HUDEP-2 (cell line): ENCODE data around the gene GEMIN2.
A peak's percentile ranks its signal among the peaks of the same experiment; 100 is the strongest.
"Not testable (repeated sequence)": the region's sequence is repeated elsewhere in the genome, so short reads cannot be mapped to it uniquely, and the experiment has no call there.

Source experiments
- DNase-seq, 76 experiments: peaks; one replicate each; lab custom pipeline; 2025; ENCODE audit not compliant: unreplicated experiment in 76 of 76; lab: John Stamatoyannopoulos, UW

Gene GEMIN2

DNA sequence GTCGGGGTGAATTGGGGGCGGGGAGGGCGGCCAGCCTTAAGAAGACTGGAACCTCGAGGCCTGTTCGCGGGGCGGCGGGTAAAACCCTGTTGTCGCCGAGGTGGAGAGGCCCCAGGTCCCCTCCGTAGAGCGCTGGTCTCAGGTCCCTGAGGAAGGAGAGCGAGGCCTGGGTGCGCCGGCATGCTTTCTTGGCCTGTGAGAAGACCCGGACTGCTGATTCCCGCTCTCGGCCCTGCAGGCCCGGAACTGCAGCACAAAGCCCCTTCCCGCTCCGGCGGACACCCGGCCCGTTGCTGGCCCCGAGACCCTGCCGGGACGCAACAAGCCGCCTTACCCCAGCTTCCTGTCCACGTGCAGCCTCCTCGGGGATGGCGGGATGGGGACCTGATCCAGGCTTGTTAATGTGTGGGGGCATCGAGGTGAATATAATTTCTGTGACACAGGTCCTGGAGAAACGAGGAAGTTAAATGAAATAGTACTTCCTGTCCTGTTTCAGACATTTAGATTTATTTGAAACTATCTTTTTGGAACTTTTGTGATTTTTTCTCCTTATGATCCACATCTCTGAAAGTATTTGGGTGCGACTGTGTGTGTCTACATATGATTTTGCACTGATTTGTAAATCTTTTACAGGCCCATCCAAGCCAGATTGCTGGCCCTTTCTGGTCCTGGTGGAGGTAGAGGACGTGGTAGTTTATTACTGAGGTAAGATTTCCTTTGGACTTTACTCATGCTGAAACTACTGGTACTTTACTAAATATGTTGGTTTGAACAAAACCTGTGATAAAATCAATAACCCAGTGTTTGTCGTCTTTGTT, 61.5 kb downstream of the GEMIN2 start:
- peak in 19 of 76 experiments; percentile 4 to 54 (median 33) for DNase-seq

DNA sequence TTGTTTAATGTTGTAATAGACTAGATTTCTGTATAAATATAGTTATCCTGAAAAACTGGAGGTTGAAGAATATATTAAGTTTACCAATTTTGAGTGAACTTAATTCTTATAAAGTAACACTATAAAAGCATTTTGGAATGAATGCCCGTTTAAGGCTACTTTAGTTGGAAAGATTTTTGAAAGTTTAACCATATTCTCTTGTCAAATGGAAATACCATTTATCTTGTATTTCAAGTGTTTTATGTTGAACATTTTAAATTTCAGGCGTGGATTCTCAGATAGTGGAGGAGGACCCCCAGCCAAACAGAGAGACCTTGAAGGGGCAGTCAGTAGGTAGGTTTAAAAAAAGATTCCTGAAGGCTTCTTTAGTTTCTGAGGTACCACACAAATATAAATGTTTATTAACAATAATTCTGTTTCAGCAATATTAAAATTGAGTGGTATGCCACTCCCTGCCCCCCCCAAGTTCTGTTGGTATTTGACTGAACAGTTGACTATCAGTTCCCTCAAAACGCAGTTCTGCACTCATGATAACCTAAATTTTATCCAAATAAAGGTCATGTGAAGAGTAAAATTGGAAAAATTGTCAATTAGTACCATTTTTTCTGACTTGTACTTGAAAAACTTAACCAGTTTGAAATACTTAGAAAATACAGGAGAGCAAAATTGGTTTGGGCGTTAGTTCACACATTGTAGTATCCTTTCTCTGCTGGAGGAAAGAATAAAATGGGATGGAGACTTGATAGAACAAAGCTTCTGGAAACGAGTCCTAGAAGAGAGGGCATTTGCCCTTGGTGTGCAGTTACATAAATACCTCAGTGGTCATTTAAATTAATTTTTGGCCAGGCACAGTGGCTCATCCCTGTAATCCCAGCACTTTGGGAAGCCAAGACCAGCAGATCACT, 62.4 kb downstream of the GEMIN2 start:
- DNase-seq, result no peak

DNA sequence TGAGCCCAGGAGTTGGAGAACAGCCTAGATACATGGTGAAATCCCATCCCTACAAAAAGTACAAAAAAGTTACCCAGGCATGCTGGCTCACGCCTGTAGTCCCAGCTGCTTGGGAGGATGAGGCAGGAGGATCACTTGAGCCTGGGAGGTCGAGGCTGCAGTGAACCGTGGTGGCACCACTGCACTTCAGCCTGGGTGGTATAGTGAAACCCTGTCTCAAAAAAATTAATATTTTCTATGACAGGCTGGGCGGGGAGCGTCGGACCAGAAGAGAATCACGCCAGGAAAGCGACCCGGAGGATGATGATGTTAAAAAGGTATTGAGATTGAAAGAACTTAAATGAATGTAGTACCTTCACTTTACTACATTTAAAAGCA, 63.0 kb downstream of the GEMIN2 start:
- DNase-seq, result peak in 1 of 76 experiments; percentile 4

DNA sequence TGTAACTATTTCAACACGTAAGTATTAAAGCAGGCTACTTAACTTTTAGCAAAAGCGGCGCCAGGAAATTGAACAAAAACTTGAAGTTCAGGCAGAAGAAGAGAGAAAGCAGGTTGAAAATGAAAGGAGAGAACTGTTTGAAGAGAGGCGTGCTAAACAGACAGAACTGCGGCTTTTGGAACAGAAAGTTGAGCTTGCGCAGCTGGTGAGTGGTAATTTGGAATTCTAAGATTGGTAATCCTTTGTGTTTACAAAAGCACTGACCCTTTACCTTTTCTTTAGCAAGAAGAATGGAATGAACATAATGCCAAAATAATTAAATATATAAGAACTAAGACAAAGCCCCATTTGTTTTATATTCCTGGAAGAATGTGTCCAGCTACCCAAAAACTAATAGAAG, 64.9 kb downstream of the GEMIN2 start:
- no peak for DNase-seq

DNA sequence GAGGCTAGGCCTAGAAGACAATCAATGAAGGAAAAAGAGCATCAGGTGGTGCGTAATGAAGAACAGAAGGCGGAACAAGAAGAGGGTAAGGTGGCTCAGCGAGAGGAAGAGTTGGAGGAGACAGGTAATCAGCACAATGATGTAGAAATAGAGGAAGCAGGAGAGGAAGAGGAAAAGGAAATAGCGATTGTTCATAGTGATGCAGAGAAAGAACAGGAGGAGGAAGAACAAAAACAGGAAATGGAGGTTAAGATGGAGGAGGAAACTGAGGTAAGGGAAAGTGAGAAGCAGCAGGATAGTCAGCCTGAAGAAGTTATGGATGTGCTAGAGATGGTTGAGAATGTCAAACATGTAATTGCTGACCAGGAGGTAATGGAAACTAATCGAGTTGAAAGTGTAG, 66.4 kb downstream of the GEMIN2 start:
- no peak for DNase-seq

DNA sequence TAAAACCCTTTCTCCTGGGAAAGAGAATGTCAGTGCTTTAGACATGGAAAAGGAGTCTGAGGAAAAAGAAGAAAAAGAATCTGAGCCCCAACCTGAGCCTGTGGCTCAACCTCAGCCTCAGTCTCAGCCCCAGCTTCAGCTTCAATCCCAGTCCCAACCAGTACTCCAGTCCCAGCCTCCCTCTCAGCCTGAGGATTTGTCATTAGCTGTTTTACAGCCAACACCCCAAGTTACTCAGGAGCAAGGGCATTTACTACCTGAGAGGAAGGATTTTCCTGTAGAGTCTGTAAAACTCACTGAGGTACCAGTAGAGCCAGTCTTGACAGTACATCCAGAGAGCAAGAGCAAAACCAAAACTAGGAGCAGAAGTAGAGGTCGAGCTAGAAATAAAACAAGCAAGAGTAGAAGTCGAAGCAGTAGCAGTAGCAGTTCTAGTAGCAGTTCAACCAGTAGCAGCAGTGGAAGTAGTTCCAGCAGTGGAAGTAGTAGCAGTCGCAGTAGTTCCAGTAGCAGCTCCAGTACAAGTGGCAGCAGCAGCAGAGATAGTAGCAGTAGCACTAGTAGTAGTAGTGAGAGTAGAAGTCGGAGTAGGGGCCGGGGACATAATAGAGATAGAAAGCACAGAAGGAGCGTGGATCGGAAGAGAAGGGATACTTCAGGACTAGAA, 67.0 kb downstream of the GEMIN2 start:
- DNase-seq, result no peak

DNA sequence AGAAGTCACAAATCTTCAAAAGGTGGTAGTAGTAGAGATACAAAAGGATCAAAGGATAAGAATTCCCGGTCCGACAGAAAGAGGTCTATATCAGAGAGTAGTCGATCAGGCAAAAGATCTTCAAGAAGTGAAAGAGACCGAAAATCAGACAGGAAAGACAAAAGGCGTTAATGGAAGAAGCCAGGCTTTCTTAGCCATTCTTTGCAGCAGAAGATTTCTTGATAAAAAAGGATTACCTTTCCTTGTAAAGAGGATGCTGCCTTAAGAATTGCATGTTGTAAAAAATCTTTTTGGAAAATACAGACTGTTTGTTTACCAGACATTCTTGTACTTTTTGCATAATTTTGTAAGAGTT, 67.5 kb downstream of the GEMIN2 start:
- DNase-seq, result no peak

DNA sequence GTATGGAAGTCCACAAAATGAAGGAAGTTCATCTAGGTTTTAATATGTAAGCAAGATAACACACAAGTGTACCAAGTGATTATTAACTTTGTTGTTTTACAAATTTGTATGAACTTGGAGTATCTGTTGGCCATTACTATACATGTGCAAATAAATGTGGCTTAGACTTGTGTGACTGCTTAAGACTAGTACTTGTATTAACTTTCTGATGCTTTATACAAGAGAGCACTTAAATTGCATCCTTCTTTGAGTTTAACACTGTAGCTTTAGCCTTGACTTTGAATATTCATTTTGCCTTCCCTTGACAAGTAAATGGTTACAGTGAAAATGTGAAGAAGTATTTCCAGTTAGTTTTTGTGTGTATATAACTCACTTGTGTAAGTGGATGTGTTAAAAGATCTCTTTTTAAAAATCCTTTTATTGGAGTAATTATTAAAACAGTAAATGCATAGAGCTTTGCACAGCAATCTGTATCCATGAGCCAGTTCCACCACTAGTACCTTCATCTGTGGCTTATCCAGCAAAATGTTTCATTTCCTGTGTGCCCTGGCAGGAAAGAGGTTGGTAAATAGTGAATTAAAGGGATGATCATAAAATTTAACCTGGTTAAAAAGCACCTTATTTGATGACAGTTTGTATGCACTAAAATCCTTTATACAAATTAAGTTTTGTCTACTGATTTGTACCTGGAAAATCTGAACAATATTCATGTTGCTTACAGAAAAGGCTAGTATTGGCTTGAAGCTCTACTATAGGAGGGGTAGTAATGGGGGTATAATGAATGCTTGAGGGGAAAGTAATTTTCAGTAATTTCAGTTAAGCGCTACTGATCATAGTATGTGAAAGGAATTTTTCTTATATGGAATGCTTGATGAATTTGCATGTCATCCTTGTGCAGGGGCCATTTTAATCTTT, 68.9 kb downstream of the GEMIN2 start:
- no peak for DNase-seq

DNA sequence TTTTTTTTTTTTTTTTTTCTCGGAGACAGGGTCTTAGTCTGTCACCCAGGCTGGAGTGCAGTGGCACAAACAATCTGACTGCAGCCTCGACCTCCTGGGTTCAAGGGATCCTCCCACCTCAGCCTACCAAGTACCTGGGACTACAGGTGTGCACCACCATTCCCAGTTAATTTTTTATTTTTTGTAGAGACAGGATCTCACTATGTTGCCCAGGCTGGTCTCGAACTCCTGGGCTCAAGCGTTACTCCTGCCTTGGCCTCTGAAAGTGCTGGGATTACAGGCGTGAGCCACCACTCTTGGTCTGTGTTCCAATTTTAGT, 69.5 kb downstream of the GEMIN2 start:
- not testable (repeated sequence) for DNase-seq

DNA sequence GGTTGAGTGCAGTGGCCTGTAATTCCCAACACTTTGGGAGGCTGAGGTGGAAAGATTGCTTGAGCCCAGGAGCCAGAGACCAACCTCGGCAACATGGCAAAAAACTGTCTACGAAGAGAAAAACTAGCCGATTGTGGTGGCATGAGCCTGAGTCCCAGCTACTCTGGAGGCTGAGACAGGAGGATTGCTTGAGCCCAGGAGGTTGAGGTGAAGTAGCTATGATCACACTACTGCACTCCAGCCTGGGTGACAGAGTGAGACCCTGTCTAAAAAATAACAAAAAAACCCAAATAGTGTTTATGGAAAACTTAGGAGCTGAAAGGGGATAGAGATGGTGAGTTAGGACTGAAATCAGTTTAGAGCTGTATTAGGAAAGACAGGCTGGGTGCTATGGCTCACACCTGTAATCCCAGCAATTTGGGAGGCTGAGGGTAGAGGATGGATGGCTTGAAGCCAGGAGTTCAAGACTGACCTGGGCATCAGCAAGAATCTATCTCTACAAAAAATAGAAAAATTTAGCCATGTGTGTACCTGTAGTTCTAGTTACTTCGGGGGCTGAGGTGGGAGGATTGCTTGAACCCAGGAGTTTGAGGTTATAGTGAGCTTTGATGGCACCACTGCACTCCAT, 70.6 kb downstream of the GEMIN2 start:
- no peak for DNase-seq

DNA sequence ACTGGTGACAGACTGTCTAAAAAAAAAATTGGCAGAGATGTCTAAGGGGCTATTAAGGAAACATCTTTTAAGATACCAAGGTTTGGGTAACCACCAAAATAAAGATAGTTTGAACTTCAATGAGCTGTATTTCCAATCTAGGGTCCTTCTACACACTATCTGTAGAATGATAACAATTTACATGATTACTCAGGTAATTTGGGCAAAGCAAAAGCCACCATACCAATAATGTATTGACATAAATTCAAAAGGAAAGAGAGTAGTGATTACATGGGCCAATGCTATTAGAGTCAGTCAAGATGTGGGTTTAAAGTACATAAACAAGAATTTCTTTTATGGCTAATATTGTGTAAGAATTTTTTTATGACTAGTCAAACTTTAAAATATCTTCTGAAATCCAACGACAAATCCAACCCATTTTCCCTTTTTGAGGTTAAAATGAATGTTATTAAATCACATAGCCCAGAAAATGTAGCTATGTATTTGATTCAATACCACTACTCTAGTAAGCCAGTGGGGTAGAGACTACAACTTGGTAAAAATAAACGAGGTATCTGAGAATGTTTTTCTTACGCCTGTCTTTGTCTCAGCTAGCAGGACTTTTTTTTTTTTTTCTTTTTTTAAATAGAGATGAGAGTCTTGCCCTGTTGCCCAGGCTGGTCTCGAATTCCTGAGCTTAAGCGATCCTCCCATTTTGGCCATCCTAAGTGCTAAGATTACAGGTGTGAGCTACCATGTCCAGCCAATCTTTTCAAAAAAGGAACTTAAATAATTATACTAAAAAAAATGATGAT, 71.3 kb downstream of the GEMIN2 start:
- no peak for DNase-seq
